ENCODE results near the gene SLF2. TPM values are rescaled to one million over a fixed set of nuclear protein-coding genes. Genes with fewer than 3 reads are reported as not detected.

The SLF2 gene
- total RNA-seq, 2 donors from 2014 or later = 31.5 to 38.9 TPM

DNA sequence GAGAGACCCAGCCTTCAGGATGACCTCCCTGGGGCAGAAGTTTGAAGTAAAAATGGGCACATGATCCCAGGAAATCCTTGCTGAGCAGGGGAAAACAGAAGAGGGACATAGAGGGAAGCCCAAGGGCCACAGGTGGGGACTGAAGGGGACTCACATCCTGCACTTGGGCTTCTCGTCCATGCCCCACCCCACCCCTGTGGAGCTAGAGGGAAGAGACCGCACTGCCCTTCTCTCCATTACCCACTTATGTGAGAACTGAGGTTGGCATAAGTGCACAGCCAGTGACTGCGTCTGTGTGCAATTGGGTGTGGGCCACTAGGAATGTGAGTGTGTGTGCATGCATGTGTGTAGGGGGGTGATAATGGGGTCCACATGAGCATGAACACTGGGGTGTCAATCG is 43.4 kb upstream of the SLF2 start:
- Histone ChIP-seq H3K4me1 (ENCODE audit: control insufficient read depth, insufficient read depth, low read length) (no peaks in the 10 kb centered on the region), H3K4me3 (ENCODE audit: low read length) (no peak overlapping the region), H3K27ac (ENCODE audit: low read depth, low read length) (no peak overlapping the region), H3K9ac (ENCODE audit: extremely low read depth, low read length, poor library complexity, severe bottlenecking) (no peak overlapping the region), H3K36me3 (ENCODE audit: control insufficient read depth, insufficient read depth, low read length) (no peaks in the 10 kb centered on the region), H3K9me3 (ENCODE audit: control insufficient read depth, low read length) (no peaks in the 10 kb centered on the region), H3K27me3 (ENCODE audit: control insufficient read depth, insufficient read depth, low read length, poor library complexity, severe bottlenecking) (peaks cover 54% of the 10 kb centered on the region)
- Mint-ChIP-seq H3K27ac (no peak overlapping the region), H3K36me3 (ENCODE audit: low read depth) (no peaks in the 10 kb centered on the region), H3K4me1 (peaks cover 15% of the 10 kb centered on the region), H3K4me3 (no peak overlapping the region), H3K27me3 (ENCODE audit: insufficient read depth) (peaks cover 90% of the 10 kb centered on the region), H3K9me3 (no peaks in the 10 kb centered on the region)
- 67 to 91% methylated on average over 1 to 3 of the region's 4 CpGs for WGBS, 2 experiments (ENCODE audit: insufficient coverage in 1 of 2, insufficient read length in 1 of 2)
- DNase-seq = no peak
- TF ChIP-seq, protein P1, sequence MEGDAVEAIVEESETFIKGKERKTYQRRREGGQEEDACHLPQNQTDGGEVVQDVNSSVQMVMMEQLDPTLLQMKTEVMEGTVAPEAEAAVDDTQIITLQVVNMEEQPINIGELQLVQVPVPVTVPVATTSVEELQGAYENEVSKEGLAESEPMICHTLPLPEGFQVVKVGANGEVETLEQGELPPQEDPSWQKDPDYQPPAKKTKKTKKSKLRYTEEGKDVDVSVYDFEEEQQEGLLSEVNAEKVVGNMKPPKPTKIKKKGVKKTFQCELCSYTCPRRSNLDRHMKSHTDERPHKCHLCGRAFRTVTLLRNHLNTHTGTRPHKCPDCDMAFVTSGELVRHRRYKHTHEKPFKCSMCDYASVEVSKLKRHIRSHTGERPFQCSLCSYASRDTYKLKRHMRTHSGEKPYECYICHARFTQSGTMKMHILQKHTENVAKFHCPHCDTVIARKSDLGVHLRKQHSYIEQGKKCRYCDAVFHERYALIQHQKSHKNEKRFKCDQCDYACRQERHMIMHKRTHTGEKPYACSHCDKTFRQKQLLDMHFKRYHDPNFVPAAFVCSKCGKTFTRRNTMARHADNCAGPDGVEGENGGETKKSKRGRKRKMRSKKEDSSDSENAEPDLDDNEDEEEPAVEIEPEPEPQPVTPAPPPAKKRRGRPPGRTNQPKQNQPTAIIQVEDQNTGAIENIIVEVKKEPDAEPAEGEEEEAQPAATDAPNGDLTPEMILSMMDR (conservative IDR thresholded peaks at IDR 0.05) = no peak

DNA sequence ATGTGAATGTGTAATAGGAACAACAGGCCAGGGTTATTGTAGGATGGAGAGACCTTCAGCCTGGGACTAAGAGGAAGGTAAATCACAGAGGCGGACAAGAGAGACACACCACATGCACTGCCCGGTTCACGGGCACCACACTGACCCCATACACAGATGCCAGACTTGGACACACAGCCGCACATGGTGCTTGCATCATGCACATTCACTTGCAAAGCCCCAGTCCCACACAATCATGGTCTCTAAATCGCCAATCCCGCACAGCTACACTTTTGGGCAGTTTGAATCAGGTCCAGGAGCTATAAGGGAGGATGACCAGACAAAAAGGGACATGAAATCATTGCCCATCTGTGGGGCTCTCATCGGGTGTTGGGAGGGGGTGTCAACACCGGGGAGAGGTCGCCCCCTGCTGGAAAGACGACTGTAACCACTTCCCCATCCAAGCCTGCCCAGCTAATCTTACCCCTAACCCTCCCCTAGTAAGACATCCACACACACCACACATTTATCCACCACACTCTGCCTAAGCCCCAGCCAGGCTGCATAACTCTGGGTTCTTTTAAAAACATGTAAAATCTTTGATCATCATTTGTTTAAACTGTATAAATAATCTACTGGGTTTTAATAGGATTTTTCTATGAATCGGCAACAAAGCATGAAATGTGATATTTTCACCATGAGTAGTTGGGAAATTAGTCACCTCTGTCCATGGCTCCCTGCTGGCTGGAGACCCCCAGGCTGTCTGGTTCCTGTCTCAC is 40.5 kb upstream of the SLF2 start:
- H3K27ac Mint-ChIP-seq = no peak overlapping the region
- WGBS, 2 experiments (ENCODE audit: insufficient coverage in 1 of 2, insufficient read length in 1 of 2) = 60 to 82% methylated on average over 6 to 11 of the region's 11 CpGs
- H3K27me3 Mint-ChIP-seq (ENCODE audit: insufficient read depth) = peaks cover 79% of the 10 kb centered on the region

DNA sequence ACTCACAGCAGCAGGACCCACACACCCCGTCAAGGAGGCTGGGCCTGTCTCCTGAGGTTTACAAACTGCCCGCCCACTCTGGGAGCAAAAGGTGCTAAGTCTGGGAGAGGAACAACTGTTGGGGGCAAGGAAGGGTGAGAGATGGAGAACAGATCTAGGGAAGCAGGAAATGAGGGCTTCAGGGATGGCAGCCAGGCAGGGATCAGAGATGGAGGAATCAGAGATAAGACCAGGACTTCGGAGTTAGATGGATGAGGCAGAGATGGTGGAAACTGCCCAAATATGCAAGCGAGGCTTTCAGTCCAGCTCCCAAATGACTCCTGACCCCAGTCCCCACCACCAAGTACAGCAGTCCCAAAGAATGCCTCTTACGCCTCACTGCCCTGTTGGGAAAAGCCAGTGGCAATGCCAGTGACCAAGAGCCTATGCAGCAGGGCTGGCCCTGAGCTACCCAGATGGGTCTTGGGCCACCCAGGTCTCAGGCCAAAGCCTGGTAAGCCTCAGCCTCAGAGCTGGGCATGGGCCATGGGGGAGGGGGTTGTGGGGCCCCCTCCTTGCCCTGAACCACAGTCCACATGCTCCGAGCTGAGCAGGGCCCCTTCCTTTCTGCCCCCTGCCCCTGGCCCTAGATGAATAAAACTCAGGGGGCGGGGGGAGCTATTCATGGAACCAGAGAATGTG is 39.5 kb upstream of the SLF2 start:
- Mint-ChIP-seq H3K27me3 (ENCODE audit: insufficient read depth) (peaks cover 79% of the 10 kb centered on the region), H3K9me3 (no peaks in the 10 kb centered on the region), H3K4me1 (peaks cover 39% of the 10 kb centered on the region)

More for the DNA sequence above, 40.5 kb upstream of the SLF2 start:
- TF ChIP-seq, protein P1 (conservative IDR thresholded peaks at IDR 0.05) = peak; percentile 89
- peak; percentile 92 for DNase-seq
- Histone ChIP-seq H3K36me3 (ENCODE audit: control insufficient read depth, insufficient read depth, low read length) (no peaks in the 10 kb centered on the region), H3K27ac (ENCODE audit: low read depth, low read length) (no peak overlapping the region), H3K4me3 (ENCODE audit: low read length) (no peak overlapping the region), H3K9ac (ENCODE audit: extremely low read depth, low read length, poor library complexity, severe bottlenecking) (no peak overlapping the region), H3K9me3 (ENCODE audit: control insufficient read depth, low read length) (no peaks in the 10 kb centered on the region), H3K27me3 (ENCODE audit: control insufficient read depth, insufficient read depth, low read length, poor library complexity, severe bottlenecking) (peaks cover 41% of the 10 kb centered on the region), H3K4me1 (ENCODE audit: control insufficient read depth, insufficient read depth, low read length) (no peaks in the 10 kb centered on the region)
- no peaks in the 10 kb centered on the region for H3K36me3 Mint-ChIP-seq (ENCODE audit: low read depth)
- H3K4me3 Mint-ChIP-seq = no peak overlapping the region
- H3K9me3 Mint-ChIP-seq = no peaks in the 10 kb centered on the region
- peaks cover 36% of the 10 kb centered on the region for H3K4me1 Mint-ChIP-seq

More for the DNA sequence above, 39.5 kb upstream of the SLF2 start:
- H3K27me3 ChIP-seq (ENCODE audit: control insufficient read depth, insufficient read depth, low read length, poor library complexity, severe bottlenecking) = peaks cover 34% of the 10 kb centered on the region
- H3K4me3 ChIP-seq (ENCODE audit: low read length) = no peak overlapping the region
- no peak overlapping the region for H3K9ac ChIP-seq (ENCODE audit: extremely low read depth, low read length, poor library complexity, severe bottlenecking)
- no peak for DNase-seq
- no peak overlapping the region for H3K27ac ChIP-seq (ENCODE audit: low read depth, low read length)
- Mint-ChIP-seq H3K27ac (no peak overlapping the region), H3K36me3 (ENCODE audit: low read depth) (no peaks in the 10 kb centered on the region), H3K4me3 (no peak overlapping the region)
- no peaks in the 10 kb centered on the region for H3K9me3 ChIP-seq (ENCODE audit: control insufficient read depth, low read length)
- H3K4me1 ChIP-seq (ENCODE audit: control insufficient read depth, insufficient read depth, low read length) = no peaks in the 10 kb centered on the region
- no peaks in the 10 kb centered on the region for H3K36me3 ChIP-seq (ENCODE audit: control insufficient read depth, insufficient read depth, low read length)
- 80 to 92% methylated on average over 3 to 7 of the region's 7 CpGs for WGBS, 2 experiments (ENCODE audit: insufficient coverage in 1 of 2, insufficient read length in 1 of 2)
- TF ChIP-seq, protein P1 (conservative IDR thresholded peaks at IDR 0.05) = no peak
